ENCODE results near the gene PDCD1. TPM values are rescaled to one million over a fixed set of nuclear protein-coding genes. Genes with fewer than 3 reads are reported as not detected.

Gene PDCD1
- total and polyA plus RNA-seq, 10 of the 15 experiments (the other 5 are each of a cell fraction or from before 2014, with no cell fraction given): 0.62 to 6.4 (median 2.9) TPM; not detected in 2

DNA sequence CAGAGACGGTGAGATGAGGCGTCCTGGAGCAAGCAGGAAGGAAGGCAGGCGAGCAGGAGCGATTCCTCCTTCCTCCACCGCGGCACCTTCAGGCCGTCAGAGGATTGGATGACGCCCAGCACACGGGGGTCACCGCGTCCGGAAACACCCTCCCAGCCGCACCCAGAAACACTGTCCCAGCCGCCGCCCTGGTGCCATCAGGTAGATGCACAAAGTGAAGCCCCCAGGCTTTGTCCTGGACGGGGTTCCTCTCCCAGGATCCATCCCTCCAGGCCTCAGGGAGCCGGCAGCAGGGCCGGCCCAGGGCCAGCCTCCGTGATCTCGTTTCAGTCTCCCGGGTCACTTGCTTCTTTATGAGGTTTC, 42.3 kb upstream of the PDCD1 start (continued):
- TF ChIP-seq CHD1 (IDR thresholded peaks at IDR 0.05; ENCODE audit: low read depth, low read length): no peak
- no peak for TF ChIP-seq SIN3A (IDR thresholded peaks at IDR 0.05; ENCODE audit: low read depth, low read length)

DNA sequence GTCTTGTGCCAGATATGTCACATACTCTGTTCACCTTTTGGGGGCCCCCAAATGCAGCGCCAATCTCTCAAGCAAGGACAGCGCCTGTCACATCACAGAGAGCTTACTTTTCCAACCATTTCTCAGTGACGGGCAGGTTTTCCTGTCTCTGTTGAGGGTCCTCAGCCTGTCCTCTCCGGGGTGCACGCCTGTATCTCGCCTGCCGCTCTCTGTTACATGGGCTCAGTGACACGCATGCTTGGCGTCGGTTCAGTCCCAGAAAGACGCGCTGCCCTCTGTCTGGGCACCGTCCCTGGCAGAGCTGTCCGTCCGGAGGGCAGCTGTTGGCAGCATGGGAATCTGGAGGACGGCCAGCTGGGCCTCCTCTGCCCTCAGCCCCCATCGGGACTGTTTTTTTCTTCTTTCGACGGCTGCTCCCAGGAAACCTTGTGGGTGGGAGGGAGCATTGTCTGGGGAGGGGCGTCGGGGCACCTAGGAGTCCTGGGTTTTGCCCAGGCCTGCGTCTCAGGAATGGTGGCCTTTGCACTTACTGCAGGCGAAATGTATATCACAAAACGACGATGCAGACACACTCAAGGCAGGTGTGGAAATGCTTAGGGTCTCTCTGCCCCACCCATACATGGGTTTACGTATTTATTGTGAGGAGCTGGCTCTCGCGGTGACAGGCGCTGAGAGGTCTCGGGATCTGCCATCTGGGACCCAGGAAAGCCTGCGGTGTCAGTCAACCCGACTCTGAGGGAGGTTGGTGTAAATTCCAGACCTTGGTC, 41.7 kb upstream of the PDCD1 start:
- no peak for FAIRE-seq
- no peaks in the 10 kb centered on the region for H3K4me1 ChIP-seq (ENCODE audit: control insufficient read depth, insufficient read depth, low read length)
- no peaks in the 10 kb centered on the region for H4K20me1 ChIP-seq (ENCODE audit: control insufficient read depth, insufficient read depth)
- ChIA-PET CTCF (no interaction called here), RAD21 (ENCODE audit: unreplicated experiment) (no interaction called here), SMC1A (ENCODE audit: uncharacterized antibody, unreplicated experiment) (no interaction called here), POLR2A (no interaction called here)
- H3K9me3 ChIP-seq (replicated peaks; ENCODE audit: control insufficient read depth, insufficient read depth, low read length): no peaks in the 10 kb centered on the region; the same call in 2 of the 3 replicates
- TF ChIP-seq RFX5 (IDR thresholded peaks at IDR 0.05; ENCODE audit: low read depth, low read length) (no peak), SMARCA5 (IDR thresholded peaks at IDR 0.05) (no peak), MXI1 (IDR thresholded peaks at IDR 0.05; ENCODE audit: low read depth, low read length) (no peak), EGR1 (IDR thresholded peaks at IDR 0.05; ENCODE audit: borderline replicate concordance in 1 of 2, low read depth in 2 of 2, low read length in 2 of 2) (no peak), NBN (IDR thresholded peaks at IDR 0.05) (no peak), EZH2 (IDR thresholded peaks at IDR 0.05; ENCODE audit: borderline replicate concordance, control insufficient read depth, low read depth, low read length) (no peak), POLR2A (IDR thresholded peaks at IDR 0.05; ENCODE audit: low read depth, low read length) (no peak), GABPA (IDR thresholded peaks at IDR 0.05; ENCODE audit: low read depth) (no peak), MEF2A (IDR thresholded peaks at IDR 0.05; ENCODE audit: insufficient read depth, low read depth, low read length) (no peak)
- TF ChIP-seq, protein P1, sequence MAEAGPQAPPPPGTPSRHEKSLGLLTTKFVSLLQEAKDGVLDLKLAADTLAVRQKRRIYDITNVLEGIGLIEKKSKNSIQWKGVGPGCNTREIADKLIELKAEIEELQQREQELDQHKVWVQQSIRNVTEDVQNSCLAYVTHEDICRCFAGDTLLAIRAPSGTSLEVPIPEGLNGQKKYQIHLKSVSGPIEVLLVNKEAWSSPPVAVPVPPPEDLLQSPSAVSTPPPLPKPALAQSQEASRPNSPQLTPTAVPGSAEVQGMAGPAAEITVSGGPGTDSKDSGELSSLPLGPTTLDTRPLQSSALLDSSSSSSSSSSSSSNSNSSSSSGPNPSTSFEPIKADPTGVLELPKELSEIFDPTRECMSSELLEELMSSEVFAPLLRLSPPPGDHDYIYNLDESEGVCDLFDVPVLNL (IDR thresholded peaks at IDR 0.05; ENCODE audit: low read depth, low read length): no peak
- TF ChIP-seq, protein P2, sequence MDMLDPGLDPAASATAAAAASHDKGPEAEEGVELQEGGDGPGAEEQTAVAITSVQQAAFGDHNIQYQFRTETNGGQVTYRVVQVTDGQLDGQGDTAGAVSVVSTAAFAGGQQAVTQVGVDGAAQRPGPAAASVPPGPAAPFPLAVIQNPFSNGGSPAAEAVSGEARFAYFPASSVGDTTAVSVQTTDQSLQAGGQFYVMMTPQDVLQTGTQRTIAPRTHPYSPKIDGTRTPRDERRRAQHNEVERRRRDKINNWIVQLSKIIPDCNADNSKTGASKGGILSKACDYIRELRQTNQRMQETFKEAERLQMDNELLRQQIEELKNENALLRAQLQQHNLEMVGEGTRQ (IDR thresholded peaks at IDR 0.05; ENCODE audit: borderline replicate concordance, low read depth, low read length): no peak
- H3K9ac ChIP-seq (ENCODE audit: control insufficient read depth, insufficient read depth, low read length): no peak overlapping the region
- H3K4me3 ChIP-seq: no peak overlapping the region
- in situ Hi-C loops (cut with MboI): no loop called here
- H2AFZ ChIP-seq (ENCODE audit: control insufficient read depth, low read depth, low read length): no peak overlapping the region
- DNase-seq (ENCODE audit: low read depth, low spot score): no peak
- H3K4me2 ChIP-seq (ENCODE audit: control insufficient read depth, insufficient read depth): no peak overlapping the region
- intact Hi-C loops (cut with micrococcal nuclease; ENCODE audit: unreplicated experiment): no loop called here
- H3K36me3 ChIP-seq (ENCODE audit: control insufficient read depth in 2 of 2, insufficient read depth in 2 of 2, low read length in 1 of 2): no peaks in the 10 kb centered on the region; a peak in 1 of 4 replicates
- no peak for ATAC-seq
- H3K27ac ChIP-seq (ENCODE audit: control insufficient read depth, insufficient read depth): no peak overlapping the region
- no peaks in the 10 kb centered on the region for H3K79me2 ChIP-seq (ENCODE audit: control insufficient read depth, insufficient read depth, low read length)
- no peaks in the 10 kb centered on the region for H3K27me3 ChIP-seq (replicated peaks in 1 of 2; ENCODE audit: control insufficient read depth in 2 of 2, insufficient read depth in 2 of 2, low read length in 1 of 2)
- WGBS (ENCODE audit: insufficient coverage, insufficient replicate concordance, low lambda C conversion rate, missing lambda C conversion rate): 96% methylated on average over 30 of the region's 32 CpGs
- no TSS peak for BruUV-seq (replicated peaks)
